H1 (cell line): ENCODE data around the gene CCDC91. TPM values are rescaled to one million over a fixed set of nuclear protein-coding genes. Genes with fewer than 3 reads are reported as not detected.

Experiments used
- CTCF ChIA-PET: fragments of 300-600 bp; sonication (Branson Sonifier 250); formaldehyde crosslinking; loops from one replicate; lab custom pipeline; 2021; ENCODE audit not compliant: partially characterized antibody; lab: Charles Lee
- POLR2A ChIA-PET: fragments of 300-600 bp; sonication (Branson Sonifier 250); formaldehyde crosslinking; loops from one replicate; lab custom pipeline; 2021; ENCODE audit warnings: inconsistent platforms; ENCODE audit not compliant: partially characterized antibody; lab: Charles Lee
- DNase-seq, 2 experiments: peaks; one replicate each; pipeline versions ENCODE4 v3.0.0 to v3.0.0-alpha.2; 2010 to 2022; ENCODE audit warnings: low spot score in 2 of 2, low read depth in 1 of 2, mixed read lengths in 1 of 2
- FAIRE-seq: peaks from 2 replicates; lab custom pipeline; 2011; peaks lifted over from hg19 to GRCh38; lab: Jason Lieb, UNC
- H2AFZ ChIP-seq: 2 replicates; pipeline ENCODE4 v1.8.1; 2012; ENCODE audit warnings: low read length, inconsistent platforms
- H2AK5ac ChIP-seq: 2 replicates; pipeline ENCODE4 v1.6.1; 2013; ENCODE audit warnings: low read depth, low read length
- H2BK120ac ChIP-seq: replicated peaks from 2 replicates; pipeline ENCODE3; 2013; ENCODE audit warnings: low read depth, low read length, inconsistent platforms
- H2BK12ac ChIP-seq: 2 replicates; pipeline ENCODE4 v1.6.1; 2013; ENCODE audit warnings: low read depth, low read length
- H2BK15ac ChIP-seq: 2 replicates; pipeline ENCODE4 v1.6.1; 2013; ENCODE audit warnings: low read length
- H2BK20ac ChIP-seq: 2 replicates; pipeline ENCODE4 v1.6.1; 2013; ENCODE audit warnings: low read length
- H2BK5ac ChIP-seq: 2 replicates; pipeline ENCODE4 v1.6.1; 2013; ENCODE audit warnings: low read depth, low read length
- H3K14ac ChIP-seq: 2 replicates; pipeline ENCODE4 v1.6.1; 2013; ENCODE audit warnings: inconsistent platforms; ENCODE audit not compliant: insufficient read length
- H3K18ac ChIP-seq: 2 replicates; pipeline ENCODE4 v1.6.1; 2013; ENCODE audit warnings: low read length; ENCODE audit errors: extremely low read depth
- H3K23ac ChIP-seq: 2 replicates; pipeline ENCODE4 v1.6.1; 2013; ENCODE audit warnings: inconsistent platforms; ENCODE audit not compliant: insufficient read length
- H3K23me2 ChIP-seq: 2 replicates; pipeline ENCODE4 v1.6.1; 2013; ENCODE audit warnings: low read depth, low read length
- H3K27ac ChIP-seq: 2 replicates; pipeline ENCODE4 v1.6.1; 2011; ENCODE audit warnings: low read depth, low read length, inconsistent platforms
- H3K27me3 ChIP-seq, 4 experiments: replicated peaks in 1 of 4; 1 replicate in 1 of 4; 2 replicates in 3 of 4; pipeline versions ENCODE4 v1.6.1 to v1.8.1; 2011 to 2013; ENCODE audit warnings: low read length in 3 of 4, mild to moderate bottlenecking in 3 of 4, inconsistent platforms in 2 of 4, mixed read lengths in 2 of 4, moderate library complexity in 1 of 4; ENCODE audit not compliant: control insufficient read depth in 3 of 4, insufficient read depth in 3 of 4; ENCODE audit errors: extremely low read depth in 1 of 4
- H3K36me3 ChIP-seq, 4 experiments: 2 replicates each; pipeline versions ENCODE4 v1.6.1 to v1.8.1; 2011 to 2013; ENCODE audit warnings: mild to moderate bottlenecking in 4 of 4, low read length in 3 of 4, moderate library complexity in 2 of 4, control low read depth in 1 of 4, inconsistent platforms in 1 of 4; ENCODE audit not compliant: insufficient read depth in 4 of 4, control insufficient read depth in 2 of 4
- H3K4ac ChIP-seq: replicated peaks from 2 replicates; pipeline ENCODE3; 2013; ENCODE audit warnings: low read length, low read depth, mixed read lengths, inconsistent platforms; ENCODE audit not compliant: insufficient read length
- H3K4me1 ChIP-seq, 4 experiments: replicated peaks in 1 of 4; 1 replicate in 1 of 4; 2 replicates in 3 of 4; pipeline versions ENCODE4 v1.6.1 to v1.8.1; 2011 to 2013; ENCODE audit warnings: low read length in 3 of 4, inconsistent platforms in 2 of 4, mixed read lengths in 1 of 4; ENCODE audit not compliant: insufficient read depth in 4 of 4, control insufficient read depth in 3 of 4
- H3K4me2 ChIP-seq, 2 experiments: 2 replicates each; pipeline versions ENCODE4 v1.6.1 to v1.8.1; 2011 to 2013; ENCODE audit warnings: low read depth in 2 of 2, low read length in 2 of 2, control low read depth in 1 of 2, inconsistent platforms in 1 of 2, mild to moderate bottlenecking in 1 of 2; ENCODE audit not compliant: insufficient read depth in 1 of 2
- H3K4me3 ChIP-seq, 4 experiments: fragments of 200-600, 300-600 bp in 1 of 4; sonication (generic), shearing (Covaris generic), sonication (Bioruptor Twin) in 1 of 4; 2 replicates each; pipeline versions ENCODE4 v1.5.1 to v1.8.1; 2011 to 2016; ENCODE audit warnings: low read length in 4 of 4, low read depth in 3 of 4, control low read depth in 2 of 4, inconsistent platforms in 2 of 4, mild to moderate bottlenecking in 2 of 4, mixed read lengths in 1 of 4, moderate library complexity in 1 of 4; ENCODE audit not compliant: insufficient read depth in 2 of 4; ENCODE audit errors: extremely low read depth in 1 of 4
- H3K56ac ChIP-seq: replicated peaks from 2 replicates; pipeline ENCODE3; 2013; ENCODE audit warnings: low read depth, mild to moderate bottlenecking, mixed read lengths, low read length, inconsistent platforms; ENCODE audit not compliant: insufficient read length
- H3K79me1 ChIP-seq: 2 replicates; pipeline ENCODE4 v1.6.1; 2013; ENCODE audit warnings: low read depth, low read length, control low read depth
- H3K79me2 ChIP-seq, 2 experiments: 2 replicates each; pipeline versions ENCODE4 v1.6.1 to v1.8.1; 2012 to 2013; ENCODE audit warnings: low read length in 2 of 2, mild to moderate bottlenecking in 2 of 2, inconsistent platforms in 1 of 2; ENCODE audit not compliant: insufficient read depth in 2 of 2, control insufficient read depth in 1 of 2
- H3K9ac ChIP-seq, 4 experiments: replicated peaks in 1 of 4; 1 replicate in 1 of 4; 2 replicates in 3 of 4; pipeline versions ENCODE4 v1.6.1 to v1.8.1; 2011 to 2013; ENCODE audit warnings: low read depth in 3 of 4, low read length in 3 of 4, control low read depth in 2 of 4, mild to moderate bottlenecking in 2 of 4, moderate library complexity in 2 of 4, inconsistent platforms in 1 of 4; ENCODE audit errors: extremely low read depth in 1 of 4
- H3K9me3 ChIP-seq, 2 experiments: 2 replicates each; pipeline versions ENCODE4 v1.6.1 to v1.8.1; 2012 to 2013; ENCODE audit warnings: mild to moderate bottlenecking in 2 of 2, moderate library complexity in 2 of 2, control low read depth in 1 of 2, inconsistent platforms in 1 of 2, low read depth in 1 of 2, low read length in 1 of 2, mixed read lengths in 1 of 2; ENCODE audit not compliant: insufficient read depth in 2 of 2
- H4K20me1 ChIP-seq, 2 experiments: replicated peaks in 1 of 2; 2 replicates each; pipeline versions ENCODE3 to v1.8.1; 2011 to 2013; ENCODE audit warnings: inconsistent platforms in 2 of 2, low read length in 2 of 2, mild to moderate bottlenecking in 1 of 2; ENCODE audit not compliant: insufficient read depth in 2 of 2, control insufficient read depth in 1 of 2
- H4K5ac ChIP-seq: 2 replicates; pipeline ENCODE4 v1.6.1; 2013; ENCODE audit warnings: low read length, low read depth, mixed read lengths, inconsistent platforms; ENCODE audit not compliant: insufficient read length
- H4K8ac ChIP-seq: 2 replicates; pipeline ENCODE4 v1.8.0; 2013; ENCODE audit warnings: mild to moderate bottlenecking, moderate library complexity, low read length, inconsistent platforms; ENCODE audit not compliant: insufficient read depth; ENCODE audit errors: extremely low read depth
- H4K91ac ChIP-seq: replicated peaks from 2 replicates; pipeline ENCODE3; 2013; ENCODE audit warnings: low read length, mixed read lengths, inconsistent platforms; ENCODE audit not compliant: insufficient read length
- ASH2L ChIP-seq: fragments of 200-600, 300-600 bp; sonication (generic); IDR thresholded peaks from one replicate; pipeline ENCODE4 v1.7.1; 2017; ENCODE audit warnings: low read length
- BACH1 ChIP-seq: IDR thresholded peaks from 2 replicates; pipeline ENCODE4 v1.6.1; 2012; ENCODE audit warnings: low read length, improper control_type of control experiment
- CTBP2 ChIP-seq: IDR thresholded peaks from 2 replicates; pipeline ENCODE4 v1.7.0; 2011; ENCODE audit warnings: borderline replicate concordance, mild to moderate bottlenecking, moderate library complexity, mixed read lengths, low read length; ENCODE audit not compliant: insufficient read depth, insufficient read length
- EZH2 ChIP-seq: fragments of 200-600 bp; sonication (generic); IDR thresholded peaks from 2 replicates; pipeline ENCODE4 v1.7.1; 2012; ENCODE audit warnings: low read depth, mild to moderate bottlenecking, moderate library complexity, low read length, inconsistent platforms; ENCODE audit not compliant: severe bottlenecking
- JUN ChIP-seq: IDR thresholded peaks from 2 replicates; pipeline ENCODE4 v1.6.1; 2011; ENCODE audit warnings: low read depth, mild to moderate bottlenecking, improper control_type of control experiment, low read length
- KDM4A ChIP-seq: IDR thresholded peaks from one replicate; pipeline ENCODE4 v1.7.1; 2012; ENCODE audit warnings: low read depth, mild to moderate bottlenecking, moderate library complexity, low read length, inconsistent platforms; ENCODE audit not compliant: severe bottlenecking
- MAFK ChIP-seq: IDR thresholded peaks from 2 replicates; pipeline ENCODE4 v1.6.1; 2012; ENCODE audit warnings: low read depth, mild to moderate bottlenecking, improper control_type of control experiment, low read length
- POLR2A ChIP-seq, 2 experiments: IDR thresholded peaks; 1 replicate in 1 of 2; 2 replicates in 1 of 2; pipeline ENCODE4 v1.6.1; 2011; ENCODE audit warnings: low read depth in 2 of 2, low read length in 2 of 2, mild to moderate bottlenecking in 2 of 2; ENCODE audit errors: control extremely low read depth in 1 of 2
- RBBP5 ChIP-seq: IDR thresholded peaks from 2 replicates; pipeline ENCODE4 v1.7.1; 2012; ENCODE audit warnings: low read depth, mild to moderate bottlenecking, inconsistent platforms, low read length, moderate library complexity, borderline replicate concordance
- SAP30 ChIP-seq: fragments of 300-600 bp; sonication (generic); IDR thresholded peaks from 2 replicates; pipeline ENCODE4 v1.7.1; 2012; ENCODE audit warnings: low read length, moderate library complexity, mild to moderate bottlenecking, inconsistent platforms; ENCODE audit not compliant: insufficient read depth, insufficient replicate concordance
- SIX5 ChIP-seq: IDR thresholded peaks from 2 replicates; pipeline ENCODE4 v1.6.1; 2011; ENCODE audit warnings: mild to moderate bottlenecking, low read depth, low read length
- SP1 ChIP-seq: IDR thresholded peaks from 2 replicates; pipeline ENCODE4 v1.6.1; 2011; ENCODE audit warnings: low read depth, low read length
- TBP ChIP-seq: IDR thresholded peaks from 2 replicates; pipeline ENCODE4 v1.6.1; 2011; ENCODE audit warnings: low read depth, low read length, improper control_type of control experiment
- WGBS, 2 experiments: shearing (Covaris generic) in 1 of 2; methylation state at CpG; one replicate each; pipeline versions ENCODE4 v1.1.6 to v1.1.7; 2013 to 2015; ENCODE audit warnings: low lambda C conversion rate in 2 of 2, mixed read lengths in 2 of 2, inconsistent platforms in 1 of 2, low coverage in 1 of 2, missing lambda C conversion rate in 1 of 2; ENCODE audit not compliant: insufficient replicate concordance in 2 of 2, insufficient coverage in 1 of 2, insufficient read length in 1 of 2; ENCODE audit errors: extremely low coverage in 1 of 2, missing lambda C conversion rate in 1 of 2; 5-methylcytosine and 5-hydroxymethylcytosine counted together
- polyA plus RNA-seq, 7 experiments: library from polyadenylated mRNA; depleted of rRNA in 3 of 7; stranded (reverse) in 5 of 7; unstranded in 2 of 7; fragments of >200 nt in 5 of 7; fragments of 200-250 nt in 2 of 7; gene quantifications; 1 replicate in 5 of 7; 2 replicates in 1 of 7; 4 replicates in 1 of 7; pipeline versions ENCODE4 v1.2.1 to v1.2.3, GENCODE V29; 2011 to 2013; ENCODE audit warnings: missing spikeins in 2 of 7, mixed read lengths in 2 of 7
- total RNA-seq: library from RNA; stranded (reverse); fragmentation: NEBNext Ultra II Directional; extraction: Animal tissue kit (Norgen Biotek cat#: 25700); gene quantifications from 2 replicates; pipeline ENCODE4 v1.2.1, GENCODE V29; 2021
- TF ChIP-seq, protein P1 (sequence below): IDR thresholded peaks from 2 replicates; pipeline ENCODE4 v1.6.1; 2012; ENCODE audit warnings: inconsistent platforms

CCDC91 gene
- total and polyA plus RNA-seq, 2 of the 8 experiments (the other 6 are each of a cell fraction or from before 2014, with no cell fraction given): 8.6 to 23.1 TPM

DNA sequence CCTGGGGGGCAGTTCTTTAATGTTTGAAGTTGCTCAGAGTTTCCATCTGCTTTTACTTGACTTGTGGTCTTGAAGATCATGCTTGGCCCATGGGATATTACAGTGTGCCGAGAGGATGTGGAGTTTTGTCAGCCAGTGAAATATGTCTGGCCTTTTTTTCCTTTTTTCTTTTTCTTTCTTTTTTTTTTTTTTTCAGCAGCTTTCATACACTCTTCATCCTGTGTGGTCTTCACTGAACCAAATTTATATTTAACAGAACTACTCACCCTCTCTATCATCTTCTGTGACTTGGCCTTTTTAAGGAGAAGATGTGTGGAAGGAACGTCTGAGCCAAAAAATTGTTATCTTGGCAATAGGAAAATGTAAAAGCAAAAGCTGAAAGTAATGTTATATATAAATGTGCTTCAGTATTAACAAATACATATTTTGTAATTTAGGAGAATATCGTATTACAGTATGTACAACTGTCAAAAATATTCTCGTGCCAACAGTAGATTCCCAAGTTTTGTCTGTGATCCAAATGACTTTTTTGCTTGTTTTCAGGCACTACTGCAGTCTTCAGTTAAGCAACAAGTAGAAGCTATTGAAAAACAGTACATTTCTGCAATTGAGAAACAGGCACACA, 200.6 kb downstream of the CCDC91 start:
- Histone ChIP-seq H3K79me2 (no peaks in the 10 kb centered on the region), H3K27ac (no peak overlapping the region), H3K36me3 (peaks cover 0 to 9% (median 0%) of the 10 kb centered on the region in 4 experiments; a peak in 2 of 8 replicates), H2AFZ (no peak overlapping the region), H3K4ac (no peak overlapping the region), H3K4me2 (no peak overlapping the region), H4K91ac (no peak overlapping the region), H2AK5ac (no peak overlapping the region), H4K8ac (no peak overlapping the region), H2BK5ac (no peak overlapping the region), H3K23me2 (no peaks in the 10 kb centered on the region), H2BK15ac (no peak overlapping the region), H4K20me1 (no peaks in the 10 kb centered on the region), H3K4me1 (peaks cover 0 to 6% (median under 1%) of the 10 kb centered on the region in 4 experiments; a peak in 3 of 7 replicates), H2BK120ac (no peak overlapping the region), H3K14ac (no peak overlapping the region), H3K9me3 (peaks cover 0 to 4% of the 10 kb centered on the region in 2 experiments; a peak in 1 of 4 replicates), H4K5ac (no peak overlapping the region), H3K23ac (no peak overlapping the region), H2BK12ac (no peak overlapping the region), H3K79me1 (no peaks in the 10 kb centered on the region), H2BK20ac (no peak overlapping the region), H3K56ac (no peak overlapping the region), H3K9ac (no peak overlapping the region), H3K27me3 (no peaks in the 10 kb centered on the region), H3K4me3 (no peak overlapping the region), H3K18ac (no peak overlapping the region)
- FAIRE-seq: no peak
- DNase-seq: no peak
- ChIA-PET POLR2A (no interaction called here), CTCF (no interaction called here)
- WGBS, 2 experiments: 94% methylated on average over 4 of the region's 4 CpGs; no CpG with 5 or more reads in 1 of the 2 experiments
- no peak for TF ChIP-seq JUN
- TF ChIP-seq SAP30: no peak
- no peak for TF ChIP-seq CTBP2
- TF ChIP-seq, protein P1, sequence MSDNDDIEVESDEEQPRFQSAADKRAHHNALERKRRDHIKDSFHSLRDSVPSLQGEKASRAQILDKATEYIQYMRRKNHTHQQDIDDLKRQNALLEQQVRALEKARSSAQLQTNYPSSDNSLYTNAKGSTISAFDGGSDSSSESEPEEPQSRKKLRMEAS: no peak
- TF ChIP-seq MAFK: no peak
- TF ChIP-seq TBP: no peak
- no peak for TF ChIP-seq RBBP5
- no peak for TF ChIP-seq SP1
- no peak for TF ChIP-seq SIX5
- no peak for TF ChIP-seq ASH2L
- TF ChIP-seq EZH2: no peak
- no peak for TF ChIP-seq BACH1
- TF ChIP-seq POLR2A (IDR thresholded peaks at IDR 0.05; ENCODE audit: control extremely low read depth in 1 of 2, low read depth in 2 of 2, low read length in 2 of 2): no peak
- TF ChIP-seq KDM4A: no peak
